PC-9 (cell line): Measurements from ENCODE around the gene DST. TPM values are rescaled to one million over a fixed set of nuclear protein-coding genes. Genes with fewer than 3 reads are reported as not detected.

Source experiments
- BruUV-seq: library from RNA; stranded (reverse); fragments of 400-500 nt; replicated peaks from 2 replicates; lab custom pipeline; 2021; lab: Mats Ljungman, UMichigan
- CTCF ChIA-PET: fragments of 300-600 bp; sonication (Branson Sonifier 250); formaldehyde crosslinking; loops from one replicate; lab custom pipeline; 2022; ENCODE audit warnings: antibody characterized with exemption; lab: Charles Lee
- POLR2A ChIA-PET: fragments of 300-600 bp; sonication (Branson Sonifier 250); formaldehyde crosslinking; loops from one replicate; lab custom pipeline; 2022; ENCODE audit warnings: antibody characterized with exemption; ENCODE audit not compliant: unreplicated experiment; lab: Charles Lee
- DNase-seq, 2 experiments: peaks; one replicate each; pipeline versions ENCODE4 v3.0.0 to v3.0.0-alpha.2; 2015 to 2022; ENCODE audit warnings: mixed read lengths in 1 of 2
- H2AFZ ChIP-seq: fragments of 200-600 bp; sonication (generic); 2 replicates; pipeline ENCODE4 v1.8.1; 2017; ENCODE audit warnings: antibody characterized with exemption
- H3F3A ChIP-seq: fragments of 200-600 bp; sonication (generic); 2 replicates; pipeline ENCODE4 v1.8.1; 2017; ENCODE audit warnings: antibody characterized with exemption, mild to moderate bottlenecking, low read depth; ENCODE audit not compliant: insufficient read depth
- H3K27ac ChIP-seq: fragments of 200-600 bp; sonication (generic); 2 replicates; pipeline ENCODE4 v1.6.1; 2016; ENCODE audit warnings: mixed run types
- H3K27me3 ChIP-seq: fragments of 200-600 bp; sonication (generic); 2 replicates; pipeline ENCODE4 v1.6.1; 2016; ENCODE audit warnings: low read depth, mixed run types; ENCODE audit not compliant: insufficient read depth
- H3K36me3 ChIP-seq: fragments of 200-600 bp; sonication (generic); 2 replicates; pipeline ENCODE4 v1.6.1; 2016; ENCODE audit warnings: low read depth, mixed run types
- H3K4me1 ChIP-seq: fragments of 200-600 bp; sonication (generic); replicated peaks from 2 replicates; pipeline ENCODE4 v1.6.1; 2016; ENCODE audit warnings: mixed run types; ENCODE audit not compliant: insufficient read depth
- H3K4me2 ChIP-seq: fragments of 200-600 bp; sonication (generic); 2 replicates; pipeline ENCODE4 v1.6.1; 2017; ENCODE audit warnings: mixed run types
- H3K4me3 ChIP-seq: fragments of 200-600 bp; sonication (generic); 2 replicates; pipeline ENCODE4 v1.6.1; 2016; ENCODE audit warnings: mixed run types
- H3K79me2 ChIP-seq: fragments of 200-600 bp; sonication (generic); 2 replicates; pipeline ENCODE4 v1.6.1; 2017; ENCODE audit warnings: low read depth, mixed run types
- H3K9me2 ChIP-seq: fragments of 200-600 bp; sonication (generic); 2 replicates; pipeline ENCODE4 v1.8.1; 2017; ENCODE audit warnings: mild to moderate bottlenecking; ENCODE audit not compliant: insufficient read depth
- H3K9me3 ChIP-seq: fragments of 200-600 bp; sonication (generic); 2 replicates; pipeline ENCODE4 v1.8.1; 2016; ENCODE audit warnings: low read depth; ENCODE audit not compliant: insufficient read depth
- H4K20me1 ChIP-seq: fragments of 200-600 bp; sonication (generic); 2 replicates; pipeline ENCODE4 v1.8.1; 2017; ENCODE audit not compliant: insufficient read depth
- CTCF ChIP-seq: fragments of 200-600 bp; sonication (generic); conservative IDR thresholded peaks from 2 replicates; pipeline ENCODE4 v1.6.1; 2017; ENCODE audit warnings: mixed run types, antibody characterized with exemption, mild to moderate bottlenecking, moderate library complexity
- EZH2 ChIP-seq: fragments of 200-600 bp; sonication (generic); IDR thresholded peaks from 2 replicates; pipeline ENCODE4 v1.8.0; 2017; ENCODE audit warnings: antibody characterized with exemption, low read depth
- intact Hi-C: fragments of 100-400 bp; cut with micrococcal nuclease; formaldehyde crosslinking; loops from one replicate; pipeline ENCODE4 v1.10.0; 2022; ENCODE audit not compliant: unreplicated experiment
- total RNA-seq: library from RNA; stranded (reverse); gene quantifications from 2 replicates; pipeline ENCODE4 v1.2.3, GENCODE V29; 2021

DST gene
- total RNA-seq, 1 experiment from 2014 or later = 217 TPM

GRCh38 chr6:56532766-56533551 is 109.7 kb downstream of the DST start:
- Histone ChIP-seq H3K4me3 (no peak overlapping the region), H3F3A (peaks cover 9% of the 10 kb centered on the region; the same call in 1 of the 2 replicates), H3K9me3 (no peaks in the 10 kb centered on the region), H3K79me2 (no peaks in the 10 kb centered on the region), H3K4me2 (no peak overlapping the region), H2AFZ (no peak overlapping the region), H3K9me2 (no peaks in the 10 kb centered on the region), H3K27me3 (no peaks in the 10 kb centered on the region), H3K27ac (no peak overlapping the region), H4K20me1 (no peaks in the 10 kb centered on the region), H3K4me1 (no peaks in the 10 kb centered on the region), H3K36me3 (peaks cover 34% of the 10 kb centered on the region)
- BruUV-seq = no TSS peak
- DNase-seq = no peak
- CTCF ChIA-PET = interaction anchor here (0.7 kb wide), 1 partner anchor 9 kb away, joined by 4 read pairs; no protein-coding TSS in a partner anchor
- POLR2A ChIA-PET = no interaction called here
- TF ChIP-seq CTCF (no peak), EZH2 (no peak)
- intact Hi-C loops = no loop called here

GRCh38 chr6:56531839-56532595 is 110.7 kb downstream of the DST start:
- DNase-seq = no peak
- POLR2A ChIA-PET = interaction anchor here (0.5 kb wide), 1 partner anchor 10 kb away, joined by 15 read pairs; no protein-coding TSS in a partner anchor
- peaks cover 9% of the 10 kb centered on the region; the same call in 1 of the 2 replicates for H3F3A ChIP-seq

More at GRCh38 chr6:56531839-56532595, 110.7 kb downstream of the DST start:
- H3K27me3 ChIP-seq = no peaks in the 10 kb centered on the region
- no TSS peak for BruUV-seq
- no peak overlapping the region for H2AFZ ChIP-seq
- H3K36me3 ChIP-seq = peaks cover 41% of the 10 kb centered on the region
- no peak overlapping the region for H3K4me3 ChIP-seq
- H4K20me1 ChIP-seq = no peaks in the 10 kb centered on the region
- TF ChIP-seq CTCF (no peak), EZH2 (no peak)
- H3K9me3 ChIP-seq = no peaks in the 10 kb centered on the region
- H3K27ac ChIP-seq = no peak overlapping the region
- CTCF ChIA-PET = no interaction called here
- no peak overlapping the region for H3K4me2 ChIP-seq
- no peaks in the 10 kb centered on the region for H3K79me2 ChIP-seq
- intact Hi-C loops = no loop called here
- H3K4me1 ChIP-seq = no peaks in the 10 kb centered on the region
- no peaks in the 10 kb centered on the region for H3K9me2 ChIP-seq
